Inflammatory macrophage treated with lipopolysaccharide for 4 hours (primary cell): ENCODE results near the gene EYA2.
"Not testable (repeated sequence)": the region's sequence is repeated elsewhere in the genome, so short reads cannot be mapped to it uniquely, and the experiment has no call there.

Experiments used
- DNase-seq: peaks from one replicate; pipeline ENCODE4 v3.0.0-alpha.2; 2020

Gene EYA2

GRCh38 chr20:46897328-46897880 is 2.8 kb downstream of the EYA2 start:
- DNase-seq, result no peak

GRCh38 chr20:46898423-46898822 is 3.8 kb downstream of the EYA2 start:
- no peak for DNase-seq

DNA sequence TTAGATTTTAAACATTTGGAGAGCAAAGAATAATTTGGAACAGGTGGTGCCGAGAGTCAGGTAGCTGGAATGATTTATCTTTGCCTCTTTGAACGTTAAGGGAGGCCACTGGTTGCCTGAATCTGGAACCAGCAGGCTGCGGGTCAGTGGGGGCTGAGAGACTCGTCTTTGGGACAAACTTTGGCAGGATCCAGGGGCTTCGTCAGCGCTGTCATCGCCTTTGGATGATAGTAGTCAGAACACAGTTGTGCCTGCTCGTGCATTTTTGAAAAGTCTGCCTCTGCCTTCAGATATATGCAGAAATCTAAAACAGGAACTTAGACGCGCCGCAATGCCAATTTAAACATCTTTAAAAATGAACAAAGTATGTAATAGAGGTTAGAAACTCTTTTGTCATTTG is 5.0 kb downstream of the EYA2 start:
- no peak for DNase-seq

- DNase-seq, result peak; percentile 56
These were observed 5.4 kb downstream of the EYA2 start for GRCh38 chr20:46900086-46900485.

GRCh38 chr20:46900826-46901225 is 6.2 kb downstream of the EYA2 start:
- no peak for DNase-seq

DNA sequence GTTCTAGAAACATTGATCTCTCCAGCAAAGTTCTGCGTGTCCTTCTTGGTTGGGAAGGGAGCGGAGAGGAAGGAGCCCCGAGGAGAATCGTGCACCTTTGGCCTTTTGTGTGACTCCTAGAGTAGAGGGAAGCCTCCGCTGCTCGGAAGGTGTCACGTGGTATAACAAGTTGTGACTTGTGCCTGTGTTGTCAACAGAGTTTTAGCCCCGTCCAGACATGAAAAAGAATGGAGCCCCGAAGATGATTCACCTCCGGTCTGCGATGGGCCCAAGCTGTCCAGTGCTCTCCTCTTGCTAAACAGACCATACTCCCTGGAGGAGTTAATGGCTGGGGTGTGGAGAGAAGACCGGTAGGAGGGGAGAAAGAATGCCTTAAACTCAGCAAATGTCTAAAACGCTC is 7.0 kb downstream of the EYA2 start:
- no peak for DNase-seq

DNA sequence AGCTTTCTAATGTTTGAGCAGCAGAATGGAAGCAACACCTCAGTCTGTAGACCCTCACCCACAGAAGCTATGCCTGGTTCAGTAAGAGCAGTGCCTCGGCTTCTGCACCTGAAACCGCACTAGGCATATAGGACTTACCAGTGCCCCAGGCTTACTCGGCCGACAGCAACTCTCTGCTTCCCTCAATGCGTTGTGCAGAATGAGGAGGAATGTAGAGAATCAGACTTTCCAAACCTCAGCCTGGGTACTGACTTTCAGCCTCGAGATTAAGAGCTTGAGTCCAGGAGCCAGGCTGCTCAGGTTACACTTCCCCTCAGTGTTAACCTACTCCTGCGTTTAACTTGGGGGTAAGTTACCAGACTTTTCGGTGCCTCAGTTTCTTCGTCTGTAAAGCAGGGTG is 8.6 kb downstream of the EYA2 start:
- DNase-seq, result no peak

GRCh38 chr20:46903937-46904336 is 9.3 kb downstream of the EYA2 start:
- DNase-seq, result no peak

DNA sequence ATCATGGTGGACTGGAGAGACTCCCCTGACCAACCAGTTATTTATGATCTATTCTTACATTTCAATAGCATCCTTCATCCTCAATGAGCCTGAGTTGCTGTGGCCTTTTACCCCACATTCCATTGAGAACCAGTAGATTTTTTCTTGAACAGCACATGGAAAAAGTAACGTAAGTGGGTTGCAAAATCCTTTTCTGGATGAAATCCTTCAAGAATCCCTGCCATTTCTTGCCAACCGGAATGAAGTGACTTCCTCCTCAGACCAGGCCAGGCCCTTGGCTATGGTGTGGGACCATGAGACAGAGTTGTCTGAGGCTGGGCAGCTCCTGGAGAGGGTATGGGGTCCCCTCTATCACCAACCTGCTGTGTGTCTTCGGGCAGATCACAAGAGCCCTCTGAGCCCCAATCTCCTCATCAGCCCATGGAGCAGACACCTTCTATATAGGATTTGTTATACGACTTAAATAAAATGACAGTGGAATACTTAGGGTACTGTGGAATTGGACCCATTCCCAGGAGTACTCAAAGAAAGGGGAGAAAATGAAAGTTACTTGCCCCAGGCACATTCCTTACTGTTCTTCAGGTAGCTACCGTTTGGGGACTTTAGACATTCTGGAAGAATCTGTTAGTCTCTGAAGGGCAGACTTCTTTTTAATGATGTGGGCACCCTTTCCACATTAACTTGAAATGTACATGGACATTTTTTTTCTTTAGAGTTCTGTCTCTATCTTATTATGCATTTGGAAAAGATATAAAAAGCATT is 10.9 kb downstream of the EYA2 start:
- DNase-seq, result no peak

- DNase-seq, result no peak
These were observed 18.8 kb downstream of the EYA2 start for GRCh38 chr20:46913329-46914044.

DNA sequence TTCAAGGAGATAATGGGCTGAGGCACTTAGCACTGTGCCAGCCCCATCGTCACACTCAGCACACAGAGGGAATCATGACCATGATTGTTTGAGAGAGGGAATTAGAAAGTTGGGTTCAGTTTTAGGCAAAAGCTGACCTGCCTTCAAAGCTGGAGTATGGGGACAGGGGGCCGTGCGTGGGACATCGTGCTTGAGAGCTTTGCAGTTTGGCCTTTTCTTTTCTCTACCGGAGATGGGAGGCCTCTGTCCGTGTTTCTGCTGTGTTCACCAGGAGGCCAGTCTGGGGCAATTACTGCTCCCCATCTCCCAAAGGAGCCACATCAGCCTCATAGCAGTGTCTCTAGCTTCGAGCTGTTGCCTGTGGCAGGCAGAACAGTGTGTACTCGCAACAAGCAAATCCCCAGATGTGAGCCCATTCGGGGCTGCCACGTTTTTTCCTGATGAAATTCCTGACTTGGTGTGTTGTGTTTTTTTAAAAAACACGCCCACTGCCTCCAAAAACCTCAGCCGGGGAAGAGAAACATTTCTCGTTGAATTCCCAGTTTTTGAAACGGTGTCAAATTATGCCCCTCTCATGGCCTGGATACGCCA is 20.2 kb downstream of the EYA2 start:
- no peak for DNase-seq

GRCh38 chr20:46915575-46916257 is 21.1 kb downstream of the EYA2 start:
- DNase-seq, result no peak

DNA sequence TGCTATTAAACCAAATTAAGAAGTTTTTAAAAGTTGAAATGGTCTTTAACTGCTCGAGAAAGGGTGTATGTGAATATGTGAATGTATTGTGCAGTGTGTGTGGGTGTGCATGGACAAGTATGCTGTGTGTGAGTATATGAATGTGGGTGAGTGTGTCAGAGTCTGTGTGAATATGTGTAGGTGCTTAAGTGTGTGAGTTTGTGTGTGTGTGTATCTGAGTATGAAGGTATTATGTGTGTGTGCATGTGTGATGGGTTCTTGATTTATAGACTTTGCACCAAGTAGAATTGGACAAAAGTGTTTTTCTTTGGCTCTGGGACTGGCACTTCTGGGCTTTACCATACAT is 21.6 kb downstream of the EYA2 start:
- DNase-seq, result no peak

- no peak for DNase-seq
These were observed 22.5 kb downstream of the EYA2 start for GRCh38 chr20:46917155-46917554.

GRCh38 chr20:46920114-46920513 is 25.5 kb downstream of the EYA2 start:
- DNase-seq, result no peak

- not testable (repeated sequence) for DNase-seq
These were observed 28.2 kb downstream of the EYA2 start for GRCh38 chr20:46922841-46923240.

DNA sequence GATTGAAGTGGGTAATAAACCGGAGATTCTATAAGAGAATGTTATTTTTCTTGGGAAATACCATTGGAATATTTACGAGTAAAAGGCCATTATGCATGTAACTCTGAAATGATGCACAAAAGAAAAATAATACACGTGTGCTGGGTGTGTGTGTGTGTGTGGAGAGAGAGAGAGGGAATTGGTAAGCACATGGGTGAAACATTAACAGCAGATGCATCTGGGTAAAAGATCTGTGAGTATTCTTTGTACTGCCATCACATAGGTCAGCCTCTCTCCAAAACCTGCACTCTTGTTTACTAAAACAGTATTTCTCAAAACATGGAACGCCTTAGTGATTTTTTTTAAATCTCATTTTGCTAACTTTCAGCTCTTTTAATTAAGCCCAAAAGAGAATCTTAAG is 28.9 kb downstream of the EYA2 start:
- DNase-seq, result no peak

DNA sequence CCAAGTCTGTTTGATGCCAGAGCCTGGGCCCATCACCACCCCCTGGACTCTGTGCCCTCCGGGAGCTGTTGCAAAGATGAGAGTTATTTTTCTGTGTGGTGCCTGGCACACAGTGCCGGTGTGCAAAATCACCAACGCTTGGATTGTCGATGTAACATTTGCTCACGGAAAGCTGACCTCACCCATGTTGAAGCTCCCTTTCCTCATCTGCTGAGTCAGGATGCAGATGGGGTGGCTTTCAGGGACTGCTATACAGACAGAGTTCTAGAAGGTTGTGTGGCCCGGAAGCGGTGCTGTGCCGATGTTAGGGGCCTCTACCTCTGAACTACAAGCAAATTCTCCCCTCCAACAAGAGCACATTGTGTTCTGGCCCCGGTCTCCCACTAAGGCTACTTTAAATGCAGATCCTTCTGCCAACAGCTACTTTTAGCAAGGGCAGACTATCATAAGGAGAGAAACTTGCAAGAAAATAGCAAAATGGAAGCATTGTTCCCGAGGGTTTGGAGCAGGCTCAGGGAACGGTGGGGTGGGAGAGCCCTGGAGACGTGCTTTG is 34.0 kb downstream of the EYA2 start:
- DNase-seq, result no peak

DNA sequence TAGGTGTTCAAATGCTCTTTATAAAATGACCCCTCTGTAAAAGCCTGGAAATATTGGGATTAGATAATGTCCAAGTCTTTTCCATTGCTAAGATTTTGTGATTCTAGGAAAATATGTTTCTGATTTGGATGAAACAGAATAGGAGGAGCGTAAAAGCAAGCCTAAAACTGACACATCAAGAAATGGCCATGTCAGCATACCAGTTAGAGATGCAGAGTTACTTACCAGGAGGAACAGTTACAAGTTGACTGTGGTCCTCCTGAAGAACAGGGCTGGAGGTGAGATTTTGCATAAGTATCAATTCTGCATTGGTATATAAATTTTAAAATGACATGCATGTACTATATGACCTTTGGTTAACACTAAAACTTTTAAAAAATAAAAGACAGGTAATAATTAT is 35.3 kb downstream of the EYA2 start:
- DNase-seq, result no peak

- DNase-seq, result no peak
These were observed 36.1 kb downstream of the EYA2 start for GRCh38 chr20:46930640-46931339.

DNA sequence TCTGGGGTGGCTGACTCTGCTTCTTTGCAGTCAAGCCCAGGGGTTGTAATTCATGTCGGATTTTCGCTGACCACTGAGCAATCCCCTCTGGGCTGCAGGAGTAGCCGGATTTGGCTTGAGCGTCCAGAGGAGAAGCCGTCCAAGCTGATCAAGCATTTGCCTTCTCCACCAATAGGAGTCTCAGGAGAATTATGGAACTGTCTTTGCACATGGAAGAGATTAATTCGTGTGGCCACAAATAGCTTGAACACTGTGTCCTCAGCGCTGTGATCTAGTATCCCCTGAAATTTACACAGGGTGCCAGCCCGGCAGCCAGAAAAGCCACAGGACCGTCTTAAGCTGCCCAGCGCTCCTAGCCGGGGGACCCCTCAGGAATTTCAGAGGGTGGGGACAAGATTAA is 37.1 kb downstream of the EYA2 start:
- DNase-seq, result no peak

- not testable (repeated sequence) for DNase-seq
These were observed 37.8 kb downstream of the EYA2 start for GRCh38 chr20:46932439-46932838.
